Lower leg skin (tissue), 3 donors: ENCODE data around the gene ZNF2.

Experiments used
- CTCF ChIP-seq, 3 donors: fragments of 450-650 bp; IDR thresholded peaks; one replicate each; pipeline ENCODE4 v1.5.1; 2016; ENCODE audit warnings: antibody characterized with exemption in 3 of 3, mild to moderate bottlenecking in 3 of 3, moderate library complexity in 2 of 3
- POLR2A ChIP-seq, 2 donors: fragments of 450-650 bp; IDR thresholded peaks; one replicate each; pipeline ENCODE4 v1.6.1; 2016 to 2017; ENCODE audit warnings: antibody characterized with exemption in 2 of 2, mild to moderate bottlenecking in 1 of 2, moderate library complexity in 1 of 2

GRCh38 chr2:95215018-95215612, 49.5 kb downstream of the ZNF2 start:
- TF ChIP-seq POLR2A (IDR thresholded peaks at IDR 0.05) (no peak), CTCF (IDR thresholded peaks at IDR 0.05) (no peak)
